Parathyroid adenoma (tissue), 2 donors: ENCODE results near the gene TYMP.

Experiments
- H2AFZ ChIP-seq: fragments of 300-600 bp; sonication (generic); one replicate; pipeline ENCODE4 v1.7.0; 2017; ENCODE audit warnings: antibody characterized with exemption, mild to moderate bottlenecking
- H3K27ac ChIP-seq: fragments of 300-600 bp; sonication (generic); one replicate; pipeline ENCODE4 v1.7.0; 2017
- H3K27me3 ChIP-seq: fragments of 300-600 bp; sonication (generic); one replicate; pipeline ENCODE4 v1.7.0; 2017; ENCODE audit warnings: low read length; ENCODE audit not compliant: control insufficient read depth, insufficient read depth
- H3K36me3 ChIP-seq: fragments of 300-600 bp; sonication (generic); one replicate; pipeline ENCODE4 v1.7.0; 2017; ENCODE audit warnings: low read length; ENCODE audit not compliant: control insufficient read depth, insufficient read depth
- H3K4me1 ChIP-seq: fragments of 300-600 bp; sonication (generic); one replicate; pipeline ENCODE4 v1.7.0; 2017; ENCODE audit warnings: control low read depth
- H3K4me2 ChIP-seq: fragments of 300-600 bp; sonication (generic); one replicate; pipeline ENCODE4 v1.7.0; 2017; ENCODE audit warnings: low read length
- H3K4me3 ChIP-seq: fragments of 300-600 bp; sonication (generic); one replicate; pipeline ENCODE4 v1.7.0; 2017; ENCODE audit warnings: low read depth, low read length
- H3K79me2 ChIP-seq: fragments of 300-600 bp; sonication (generic); one replicate; pipeline ENCODE4 v1.7.0; 2017; ENCODE audit warnings: control low read depth
- H3K9ac ChIP-seq: fragments of 300-600 bp; sonication (generic); one replicate; pipeline ENCODE4 v1.7.0; 2017; ENCODE audit warnings: mild to moderate bottlenecking
- H3K9me3 ChIP-seq: fragments of 300-600 bp; sonication (generic); one replicate; pipeline ENCODE4 v1.7.0; 2017; ENCODE audit warnings: low read length; ENCODE audit not compliant: control insufficient read depth
- CTCF ChIP-seq: fragments of 300-600 bp; sonication (generic); IDR thresholded peaks from one replicate; pipeline ENCODE4 v1.7.0; 2017; ENCODE audit warnings: antibody characterized with exemption, mild to moderate bottlenecking
- donor health status: primary hyperparathyroidism.

Gene TYMP

GRCh38 chr22:50502628-50503474 lies 27.0 kb downstream of the TYMP start:
- Histone ChIP-seq H3K4me1 (no peaks in the 10 kb centered on the region), H3K36me3 (no peaks in the 10 kb centered on the region), H3K27ac (no peak overlapping the region), H3K9ac (no peak overlapping the region), H3K4me2 (no peak overlapping the region), H3K27me3 (no peaks in the 10 kb centered on the region), H3K79me2 (no peaks in the 10 kb centered on the region), H3K4me3 (no peak overlapping the region), H3K9me3 (no peaks in the 10 kb centered on the region), H2AFZ (no peak overlapping the region)
- no peak for TF ChIP-seq CTCF

- H2AFZ ChIP-seq = no peak overlapping the region
- no peak overlapping the region for H3K4me2 ChIP-seq
- no peaks in the 10 kb centered on the region for H3K4me1 ChIP-seq
Measured at GRCh38 chr22:50502096-50502495, 27.7 kb downstream of the TYMP start.

GRCh38 chr22:50500452-50500851 lies 29.4 kb downstream of the TYMP start:
- no peak overlapping the region for H3K4me3 ChIP-seq
- no peaks in the 10 kb centered on the region for H3K36me3 ChIP-seq
- no peaks in the 10 kb centered on the region for H3K4me1 ChIP-seq
- no peak overlapping the region for H3K9ac ChIP-seq
- no peak overlapping the region for H3K4me2 ChIP-seq
- no peaks in the 10 kb centered on the region for H3K9me3 ChIP-seq
- no peak for TF ChIP-seq CTCF
- H2AFZ ChIP-seq = no peak overlapping the region
- no peak overlapping the region for H3K27ac ChIP-seq
- H3K79me2 ChIP-seq = no peaks in the 10 kb centered on the region
- H3K27me3 ChIP-seq = no peaks in the 10 kb centered on the region

More at GRCh38 chr22:50502096-50502495, 27.7 kb downstream of the TYMP start:
- Histone ChIP-seq H3K27me3 (no peaks in the 10 kb centered on the region), H3K36me3 (no peaks in the 10 kb centered on the region), H3K4me3 (no peak overlapping the region), H3K27ac (no peak overlapping the region), H3K79me2 (no peaks in the 10 kb centered on the region), H3K9ac (no peak overlapping the region), H3K9me3 (no peaks in the 10 kb centered on the region)
- TF ChIP-seq CTCF = no peak

GRCh38 chr22:50498322-50498890 lies 31.4 kb downstream of the TYMP start:
- Histone ChIP-seq H3K79me2 (no peaks in the 10 kb centered on the region), H3K27ac (no peak overlapping the region), H3K4me3 (no peak overlapping the region)

More at GRCh38 chr22:50498322-50498890, 31.4 kb downstream of the TYMP start:
- Histone ChIP-seq H2AFZ (peak overlapping the region; percentile 66), H3K9me3 (no peaks in the 10 kb centered on the region), H3K4me2 (no peak overlapping the region), H3K27me3 (no peaks in the 10 kb centered on the region), H3K36me3 (no peaks in the 10 kb centered on the region), H3K4me1 (no peaks in the 10 kb centered on the region), H3K9ac (no peak overlapping the region)
- TF ChIP-seq CTCF = no peak
